ENCODE results near the gene RNF11. TPM values are rescaled to one million over a fixed set of nuclear protein-coding genes. Genes with fewer than 3 reads are reported as not detected.
A peak's percentile ranks its signal among the peaks of the same experiment; 100 is the strongest.

RNF11 gene
- total RNA-seq, 1 donor from 2014 or later, result 120 TPM

- ATAC-seq (peak; percentile 71), DNase-seq (ENCODE audit: missing footprints) (no peak)
- intact Hi-C loops (cut with DNase I), result loop anchor here (10.0 kb wide), 1 partner anchor 90 kb away; no protein-coding TSS in a partner anchor
Observed at GRCh38 chr1:51284487-51284954, 48.4 kb downstream of the RNF11 start.

- DNase-seq (ENCODE audit: missing footprints), result no peak
- ATAC-seq, result no peak
- intact Hi-C loops (cut with DNase I), result loop anchor here (10.0 kb wide), 1 partner anchor 90 kb away; no protein-coding TSS in a partner anchor
Observed at GRCh38 chr1:51285055-51285454, 49.0 kb downstream of the RNF11 start.

- ATAC-seq, result no peak
- intact Hi-C loops (cut with DNase I), result loop anchor here (10.0 kb wide), 1 partner anchor 93 kb away; no protein-coding TSS in a partner anchor
Observed at GRCh38 chr1:51287966-51288365, 51.9 kb downstream of the RNF11 start.

GRCh38 chr1:51288578-51288977 is 52.5 kb downstream of the RNF11 start:
- ATAC-seq (no peak), DNase-seq (ENCODE audit: missing footprints) (no peak)
- intact Hi-C loops (cut with DNase I), result loop anchor here (10.0 kb wide), 1 partner anchor 94 kb away; no protein-coding TSS in a partner anchor

More at GRCh38 chr1:51287966-51288365, 51.9 kb downstream of the RNF11 start:
- no peak for DNase-seq (ENCODE audit: missing footprints)

- DNase-seq (ENCODE audit: missing footprints), result no peak
- intact Hi-C loops (cut with DNase I), result loop anchor here (10.0 kb wide), 1 partner anchor 95 kb away; no protein-coding TSS in a partner anchor
- ATAC-seq, result no peak
Observed at GRCh38 chr1:51289676-51290488, 53.8 kb downstream of the RNF11 start.

GRCh38 chr1:51290489-51290847 is 54.4 kb downstream of the RNF11 start:
- ATAC-seq (no peak), DNase-seq (ENCODE audit: missing footprints) (no peak)
- intact Hi-C loops (cut with DNase I), result no loop called here

- intact Hi-C loops (cut with DNase I), result no loop called here
- ATAC-seq (no peak), DNase-seq (ENCODE audit: missing footprints) (no peak)
Observed at GRCh38 chr1:51293898-51294515, 57.9 kb downstream of the RNF11 start.

GRCh38 chr1:51294566-51295184 is 58.6 kb downstream of the RNF11 start:
- no peak for ATAC-seq

GRCh38 chr1:51295926-51296325 is 59.9 kb downstream of the RNF11 start:
- intact Hi-C loops (cut with DNase I), result no loop called here

More at GRCh38 chr1:51294566-51295184, 58.6 kb downstream of the RNF11 start:
- no peak for DNase-seq (ENCODE audit: missing footprints)
- intact Hi-C loops (cut with DNase I), result no loop called here

GRCh38 chr1:51296383-51297357 is 60.6 kb downstream of the RNF11 start:
- ATAC-seq, result peak; percentile 85
- DNase-seq (ENCODE audit: missing footprints), result peak; percentile 85
- intact Hi-C loops (cut with DNase I), result no loop called here

More at GRCh38 chr1:51295926-51296325, 59.9 kb downstream of the RNF11 start:
- DNase-seq (ENCODE audit: missing footprints), result no peak
- peak; percentile 10 for ATAC-seq

- intact Hi-C loops (cut with DNase I), result no loop called here
- DNase-seq (ENCODE audit: missing footprints), result no peak
- no peak for ATAC-seq
Observed at GRCh38 chr1:51297401-51298321, 61.6 kb downstream of the RNF11 start.

- DNase-seq (ENCODE audit: missing footprints), result no peak
- ATAC-seq, result no peak
- intact Hi-C loops (cut with DNase I), result no loop called here
Observed at GRCh38 chr1:51298322-51298705, 62.2 kb downstream of the RNF11 start.

GRCh38 chr1:51299185-51299885 is 63.3 kb downstream of the RNF11 start:
- ATAC-seq (no peak), DNase-seq (ENCODE audit: missing footprints) (no peak)
- intact Hi-C loops (cut with DNase I), result no loop called here

- DNase-seq (ENCODE audit: missing footprints), result no peak
- no peak for ATAC-seq
- intact Hi-C loops (cut with DNase I), result no loop called here
Observed at GRCh38 chr1:51299981-51300670, 64.1 kb downstream of the RNF11 start.

GRCh38 chr1:51301152-51301843 is 65.2 kb downstream of the RNF11 start:
- no peak for DNase-seq (ENCODE audit: missing footprints)
- no peak for ATAC-seq
- intact Hi-C loops (cut with DNase I), result no loop called here

- intact Hi-C loops (cut with DNase I), result no loop called here
Observed at GRCh38 chr1:51301844-51302162, 65.7 kb downstream of the RNF11 start.

More at GRCh38 chr1:51301844-51302162, 65.7 kb downstream of the RNF11 start:
- DNase-seq (ENCODE audit: missing footprints), result no peak
- no peak for ATAC-seq
